B cell (primary cell): ENCODE data around the gene TTC23. TPM values are rescaled to one million over a fixed set of nuclear protein-coding genes. Genes with fewer than 3 reads are reported as not detected.

Experiments
- ATAC-seq: fragments of 200-7000 bp; cut with Tn5 transposase; one replicate; pipeline ENCODE4 v1.10.0; 2021; ENCODE audit warnings: low read depth, mild to moderate bottlenecking, moderate number of reproducible peaks, moderate library complexity
- CTCF ChIA-PET: fragments of 350-600 bp; sonication (Branson Sonifier 250); formaldehyde crosslinking; loops from one replicate; lab custom pipeline; 2021; ENCODE audit warnings: antibody characterized with exemption, inconsistent platforms; lab: Charles Lee
- POLR2A ChIA-PET: fragments of 350-600 bp; sonication (Branson Sonifier 250); formaldehyde crosslinking; loops from one replicate; lab custom pipeline; 2021; ENCODE audit warnings: antibody characterized with exemption; lab: Charles Lee
- DNase-seq: peaks from one replicate; pipeline ENCODE4 v3.0.0; 2013
- H2AFZ ChIP-seq: 2 replicates; pipeline ENCODE4 v1.6.1; 2012; ENCODE audit warnings: mild to moderate bottlenecking, low read depth, low read length; ENCODE audit not compliant: insufficient read depth, poor library complexity, severe bottlenecking
- H3K27ac ChIP-seq, 2 donors: 1 replicate in 1 of 2; 2 replicates in 1 of 2; pipeline ENCODE4 v1.5.1; 2012 to 2013; ENCODE audit warnings: low read length in 2 of 2, mild to moderate bottlenecking in 2 of 2, moderate library complexity in 1 of 2
- H3K27me3 ChIP-seq, 4 experiments: fragments of 200-600 bp in 1 of 4; sonication (generic) in 1 of 4; replicated peaks in 1 of 4; 1 replicate in 2 of 4; 2 replicates in 2 of 4; pipeline versions ENCODE4 v1.6.1 to v1.7.0; 2013 to 2016; ENCODE audit warnings: low read length in 3 of 4, mild to moderate bottlenecking in 2 of 4, mixed read lengths in 1 of 4, moderate library complexity in 1 of 4; ENCODE audit not compliant: insufficient read depth in 4 of 4, control insufficient read depth in 3 of 4; ENCODE audit errors: control extremely low read depth in 1 of 4
- H3K36me3 ChIP-seq, 2 experiments: replicated peaks in 1 of 2; 1 replicate in 1 of 2; 2 replicates in 1 of 2; pipeline versions ENCODE4 v1.6.1 to v1.7.1; 2013; ENCODE audit warnings: low read length in 1 of 2; ENCODE audit not compliant: insufficient read depth in 2 of 2, control insufficient read depth in 1 of 2; ENCODE audit errors: control extremely low read depth in 1 of 2, extremely low read depth in 1 of 2
- H3K4me1 ChIP-seq, 2 donors: fragments of 200-600 bp in 1 of 2; sonication (generic) in 1 of 2; 1 replicate in 1 of 2; 2 replicates in 1 of 2; pipeline versions ENCODE4 v1.5.1 to v1.6.1; 2013 to 2017; ENCODE audit warnings: low read length in 2 of 2; ENCODE audit not compliant: control insufficient read depth in 2 of 2, insufficient read depth in 2 of 2
- H3K4me2 ChIP-seq: replicated peaks from 2 replicates; pipeline ENCODE3; 2012; ENCODE audit warnings: mild to moderate bottlenecking, low read depth, low read length; ENCODE audit not compliant: poor library complexity, severe bottlenecking
- H3K4me3 ChIP-seq, 5 experiments: fragments of 200-600 bp in 1 of 5; sonication (generic) in 1 of 5; 1 replicate in 3 of 5; 2 replicates in 2 of 5; pipeline versions ENCODE4 v1.5.1 to v1.7.0; 2011 to 2016; ENCODE audit warnings: low read length in 4 of 5, mild to moderate bottlenecking in 4 of 5, low read depth in 2 of 5, control low read depth in 1 of 5, moderate library complexity in 1 of 5; ENCODE audit not compliant: insufficient read depth in 1 of 5; ENCODE audit errors: control extremely low read depth in 1 of 5, extremely low read depth in 1 of 5
- H3K79me2 ChIP-seq: fragments of 200-600 bp; sonication (generic); one replicate; pipeline ENCODE4 v1.6.0; 2016; ENCODE audit warnings: low read length; ENCODE audit not compliant: control insufficient read depth, insufficient read depth
- H3K9ac ChIP-seq: fragments of 200-600 bp; sonication (generic); 2 replicates; pipeline ENCODE4 v1.6.1; 2017; ENCODE audit warnings: mild to moderate bottlenecking, low read length, moderate library complexity
- H3K9me3 ChIP-seq, 3 donors: one replicate each; pipeline versions ENCODE4 v1.6.1 to v1.7.1; 2013; ENCODE audit warnings: low read length in 2 of 3; ENCODE audit not compliant: control insufficient read depth in 2 of 3, insufficient read depth in 1 of 3; ENCODE audit errors: control extremely low read depth in 1 of 3
- H4K20me1 ChIP-seq: 2 replicates; pipeline ENCODE4 v1.6.0; 2012; ENCODE audit warnings: mild to moderate bottlenecking, low read length; ENCODE audit not compliant: insufficient read depth, control insufficient read depth, poor library complexity, severe bottlenecking
- H3K27ac Mint-ChIP-seq: one replicate; pipeline ENCODE4 v1.8.0; 2021; ENCODE audit warnings: mixed read lengths
- H3K27me3 Mint-ChIP-seq: one replicate; pipeline ENCODE4 v1.8.0; 2021; ENCODE audit warnings: mixed read lengths
- H3K4me1 Mint-ChIP-seq: one replicate; pipeline ENCODE4 v1.8.0; 2021; ENCODE audit warnings: mixed read lengths
- H3K4me3 Mint-ChIP-seq: one replicate; pipeline ENCODE4 v1.8.0; 2021; ENCODE audit warnings: mixed read lengths
- H3K9me3 Mint-ChIP-seq: one replicate; pipeline ENCODE4 v1.8.0; 2022; ENCODE audit warnings: mixed read lengths; ENCODE audit not compliant: insufficient read depth
- CTCF ChIP-seq: fragments of 200-600 bp; IDR thresholded peaks from one replicate; pipeline ENCODE4 v1.8.0; 2022; ENCODE audit warnings: antibody characterized with exemption, mild to moderate bottlenecking
- EZH2 ChIP-seq: IDR thresholded peaks from 2 replicates; pipeline ENCODE4 v1.6.1; 2012; ENCODE audit warnings: borderline replicate concordance, low read depth, mild to moderate bottlenecking, moderate library complexity, low read length; ENCODE audit not compliant: insufficient read depth, poor library complexity, severe bottlenecking
- WGBS: methylation state at CpG from one replicate; pipeline ENCODE4 v1.1.5; 2013; ENCODE audit warnings: missing lambda C conversion rate; ENCODE audit not compliant: insufficient coverage; 5-methylcytosine and 5-hydroxymethylcytosine counted together
- intact Hi-C: fragments of 100-400 bp; cut with micrococcal nuclease; formaldehyde crosslinking; loops from one replicate; pipeline ENCODE4 v1.10.0; 2022
- polyA minus RNA-seq: library from RNA; depleted of rRNA, polyadenylated mRNA; stranded (reverse); fragments of >200 nt; gene quantifications from 2 replicates; pipeline ENCODE4 v1.2.3, GENCODE V29; 2012
- polyA plus RNA-seq: library from polyadenylated mRNA; depleted of rRNA; stranded (reverse); fragments of >200 nt; gene quantifications from 2 replicates; pipeline ENCODE4 v1.2.3, GENCODE V29; 2012
- total RNA-seq, 2 donors: library from RNA; stranded (reverse); fragments of 120-200 nt in 1 of 2; gene quantifications; 1 replicate in 1 of 2; 2 replicates in 1 of 2; pipeline versions ENCODE4 v1.2.3 to v1.2.4, GENCODE V29; 2013 to 2022

The TTC23 gene
- total RNA-seq: 1.9 and 4.6 TPM in 2 replicates
- total RNA-seq (2013): 1.6 TPM
- polyA plus RNA-seq: 0.04 and 0.15 TPM in 2 replicates
- 0.17 and 0.29 TPM in 2 replicates for polyA minus RNA-seq

GRCh38 chr15:99249270-99249841, at the start of gene TTC23:
TTC23 (minus strand) TSS chr15:99249581; CDS start chr15:99228712, 20,869 bp downstream.
- no peaks in the 10 kb centered on the region for H3K27me3 ChIP-seq
- peak within 1 kb of the TSS in 1 of 5 experiments; percentile 81 for H3K4me3 ChIP-seq
- peak within 1 kb of the TSS; percentile 96 for H3K4me3 Mint-ChIP-seq

More at GRCh38 chr15:99249270-99249841, at the start of gene TTC23:
- intact Hi-C loops: no loop called here
- H3K4me1 ChIP-seq: peaks cover 18 to 30% of the 10 kb centered on the region in 2 donors
- H2AFZ ChIP-seq: peak within 1 kb of the TSS; percentile 99
- DNase-seq (peak; percentile 32), ATAC-seq (no peak)
- H3K27ac Mint-ChIP-seq: peak within 1 kb of the TSS; percentile 17
- peaks cover 31% of the 10 kb centered on the region for H3K4me1 Mint-ChIP-seq
- ChIA-PET CTCF (no interaction called here), POLR2A (no interaction called here)
- no peaks in the 10 kb centered on the region for H3K36me3 ChIP-seq
- H4K20me1 ChIP-seq: no peaks in the 10 kb centered on the region
- H3K27me3 Mint-ChIP-seq: no peaks in the 10 kb centered on the region
- peak within 1 kb of the TSS; percentile 90 for H3K4me2 ChIP-seq
- no peak within 1 kb of the TSS for H3K9ac ChIP-seq
- no peak within 1 kb of the TSS for H3K27ac ChIP-seq
- 10% methylated on average over 9 of the region's 14 CpGs for WGBS
- peaks cover 0 to 2% (median 0%) of the 10 kb centered on the region in 3 donors for H3K9me3 ChIP-seq
- no peaks in the 10 kb centered on the region for H3K9me3 Mint-ChIP-seq
- H3K79me2 ChIP-seq: no peaks in the 10 kb centered on the region
- TF ChIP-seq CTCF: no peak
- no peak for TF ChIP-seq EZH2
